Neutrophil (primary cell): ENCODE data around the gene PRKCSH.

Experiments used
- H3K27ac ChIP-seq: fragments of 200-600 bp; sonication (generic); 2 replicates; pipeline ENCODE4 v1.5.1; 2016; ENCODE audit warnings: mild to moderate bottlenecking, moderate library complexity
- H3K27me3 ChIP-seq: fragments of 200-600 bp; sonication (generic); 2 replicates; pipeline ENCODE4 v1.6.0; 2016; ENCODE audit warnings: mild to moderate bottlenecking
- H3K36me3 ChIP-seq: fragments of 200-600 bp; sonication (generic); 2 replicates; pipeline ENCODE4 v1.5.1; 2017
- H3K4me1 ChIP-seq, 2 experiments: fragments of 200-600 bp in 1 of 2; sonication (generic) in 1 of 2; 1 replicate in 1 of 2; 2 replicates in 1 of 2; pipeline versions ENCODE4 v1.5.1 to v1.6.1; 2013 to 2016; ENCODE audit warnings: low read depth in 1 of 2, low read length in 1 of 2, mild to moderate bottlenecking in 1 of 2, moderate library complexity in 1 of 2; ENCODE audit not compliant: control insufficient read depth in 1 of 2, insufficient read depth in 1 of 2
- H3K4me3 ChIP-seq, 2 experiments: fragments of 200-600 bp in 1 of 2; sonication (generic) in 1 of 2; 1 replicate in 1 of 2; 2 replicates in 1 of 2; pipeline ENCODE4 v1.5.1; 2013 to 2016; ENCODE audit warnings: low read depth in 1 of 2, low read length in 1 of 2, mild to moderate bottlenecking in 1 of 2, moderate library complexity in 1 of 2
- H3K9me3 ChIP-seq: fragments of 200-600 bp; sonication (generic); 2 replicates; pipeline ENCODE4 v1.5.1; 2016
- CTCF ChIP-seq: fragments of 200-600 bp; sonication (generic); IDR thresholded peaks from 2 replicates; pipeline ENCODE4 v1.5.1; 2016; ENCODE audit warnings: antibody characterized with exemption

Gene PRKCSH

GRCh38 chr19:11418094-11418548 is 17.3 kb upstream of the PRKCSH start:
- peaks cover 25 to 33% of the 10 kb centered on the region in 2 experiments for H3K4me1 ChIP-seq
- no peaks in the 10 kb centered on the region for H3K9me3 ChIP-seq
- peaks cover 87% of the 10 kb centered on the region for H3K27me3 ChIP-seq
- TF ChIP-seq CTCF: no peak
- peak overlapping the region in 1 of 2 experiments; percentile 7 for H3K4me3 ChIP-seq
- no peak overlapping the region for H3K27ac ChIP-seq
- H3K36me3 ChIP-seq: no peaks in the 10 kb centered on the region

- no peaks in the 10 kb centered on the region for H3K9me3 ChIP-seq
- no peaks in the 10 kb centered on the region for H3K36me3 ChIP-seq
- H3K4me1 ChIP-seq: peaks cover 25 to 37% of the 10 kb centered on the region in 2 experiments
- peak within 1 kb of the TSS in 1 of 2 experiments; percentile 7 for H3K4me3 ChIP-seq
- no peak within 1 kb of the TSS for H3K27ac ChIP-seq
- TF ChIP-seq CTCF: no peak
- H3K27me3 ChIP-seq: peaks cover 94% of the 10 kb centered on the region
These were observed 16.6 kb upstream of the PRKCSH start, which contains the start of gene RGL3 for GRCh38 chr19:11418549-11419506. Gene RGL3, minus strand, starts transcription at chr19:11419314. Its CDS starts 36 bp downstream, at chr19:11419278.

- TF ChIP-seq CTCF: no peak
- Histone ChIP-seq H3K4me3 (peak overlapping the region in 1 of 2 experiments; percentile 29), H3K9me3 (no peaks in the 10 kb centered on the region), H3K36me3 (no peaks in the 10 kb centered on the region), H3K4me1 (peaks cover 25 to 38% of the 10 kb centered on the region in 2 experiments), H3K27ac (no peak overlapping the region), H3K27me3 (peaks cover 88% of the 10 kb centered on the region)
These were observed 14.7 kb upstream of the PRKCSH start for GRCh38 chr19:11420429-11421370.

- H3K27me3 ChIP-seq: peaks cover 79% of the 10 kb centered on the region
- H3K27ac ChIP-seq: no peak overlapping the region
- no peak for TF ChIP-seq CTCF
- H3K4me1 ChIP-seq: peaks cover 25 to 38% of the 10 kb centered on the region in 2 experiments
- no peaks in the 10 kb centered on the region for H3K9me3 ChIP-seq
- no peaks in the 10 kb centered on the region for H3K36me3 ChIP-seq
- peak overlapping the region; percentile 5 to 23 for H3K4me3 ChIP-seq
These were observed 13.9 kb upstream of the PRKCSH start for GRCh38 chr19:11421371-11422098.
